C4-2B (cell line): ENCODE measurements around the gene C7.

Experiments used
- CTCF ChIP-seq: fragments of 450-650 bp; conservative IDR thresholded peaks from 2 replicates; pipeline ENCODE4 v1.5.1; 2017; ENCODE audit warnings: mild to moderate bottlenecking
- ZFX ChIP-seq: fragments of 450-650 bp; IDR thresholded peaks from 2 replicates; pipeline ENCODE4 v1.6.1; 2017

DNA sequence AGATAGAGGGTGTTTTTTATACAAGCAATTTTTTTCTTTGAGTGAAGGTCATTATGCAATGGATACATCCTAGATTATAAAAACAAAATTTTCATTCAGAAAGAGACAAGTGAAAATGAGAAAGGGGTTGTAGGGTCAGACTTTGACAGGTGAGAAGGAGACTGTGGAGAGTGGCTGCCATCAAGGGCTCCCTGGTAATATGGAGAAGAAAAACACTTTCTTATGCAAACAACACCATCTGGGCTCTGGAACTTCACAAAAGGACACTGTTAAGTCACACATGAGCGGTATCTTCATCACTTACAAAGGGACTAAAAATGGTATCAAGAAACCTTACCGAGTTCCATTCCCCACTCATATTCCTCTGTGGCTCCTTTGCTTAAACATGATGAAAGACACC is 23.5 kb downstream of the C7 start:
- TF ChIP-seq CTCF (no peak), ZFX (no peak)
